ENCODE measurements around the gene CHRNA10. TPM values are rescaled to one million over a fixed set of nuclear protein-coding genes. Genes with fewer than 3 reads are reported as not detected.

The CHRNA10 gene
- total RNA-seq, 1 experiment from 2014 or later = 2.1 TPM

DNA sequence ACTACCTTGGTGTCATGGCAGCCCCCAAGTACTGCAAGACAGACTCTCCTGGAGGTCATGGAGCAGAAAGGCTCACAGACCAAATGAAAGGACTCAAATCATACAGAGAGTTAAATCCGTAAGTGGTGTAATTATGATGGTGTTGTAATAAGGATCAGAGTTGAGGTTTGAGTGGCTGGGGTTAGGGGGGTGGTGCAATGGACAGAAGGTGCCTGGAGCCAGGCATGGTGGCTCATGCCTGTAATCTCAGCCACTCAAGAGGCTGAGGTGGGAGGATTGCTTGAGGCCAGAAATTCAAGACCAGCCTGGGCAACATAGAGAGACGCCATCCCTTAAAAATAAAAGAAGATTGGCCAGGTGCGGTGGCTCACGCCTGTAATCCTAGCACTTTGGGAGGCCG is 48.1 kb downstream of the CHRNA10 start:
- Histone ChIP-seq H3K27ac (ENCODE audit: low read depth, low read length, poor library complexity, severe bottlenecking) (no peak overlapping the region), H3K4me3 (ENCODE audit: low read depth, low read length, poor library complexity, severe bottlenecking) (no peak overlapping the region), H3K4me1 (ENCODE audit: insufficient read depth, low read length, poor library complexity, severe bottlenecking) (no peaks in the 10 kb centered on the region), H3K27me3 (replicated peaks; ENCODE audit: insufficient read depth, low read depth, low read length, poor library complexity) (no peaks in the 10 kb centered on the region), H3K9me3 (ENCODE audit: low read depth, low read length, poor library complexity, severe bottlenecking) (no peaks in the 10 kb centered on the region), H3K36me3 (ENCODE audit: insufficient read depth, low read length, poor library complexity, severe bottlenecking) (no peaks in the 10 kb centered on the region)
- TF ChIP-seq EZH2 (IDR thresholded peaks at IDR 0.05; ENCODE audit: borderline replicate concordance, low read depth, low read length, poor library complexity, severe bottlenecking) = no peak
- TF ChIP-seq, protein P1, sequence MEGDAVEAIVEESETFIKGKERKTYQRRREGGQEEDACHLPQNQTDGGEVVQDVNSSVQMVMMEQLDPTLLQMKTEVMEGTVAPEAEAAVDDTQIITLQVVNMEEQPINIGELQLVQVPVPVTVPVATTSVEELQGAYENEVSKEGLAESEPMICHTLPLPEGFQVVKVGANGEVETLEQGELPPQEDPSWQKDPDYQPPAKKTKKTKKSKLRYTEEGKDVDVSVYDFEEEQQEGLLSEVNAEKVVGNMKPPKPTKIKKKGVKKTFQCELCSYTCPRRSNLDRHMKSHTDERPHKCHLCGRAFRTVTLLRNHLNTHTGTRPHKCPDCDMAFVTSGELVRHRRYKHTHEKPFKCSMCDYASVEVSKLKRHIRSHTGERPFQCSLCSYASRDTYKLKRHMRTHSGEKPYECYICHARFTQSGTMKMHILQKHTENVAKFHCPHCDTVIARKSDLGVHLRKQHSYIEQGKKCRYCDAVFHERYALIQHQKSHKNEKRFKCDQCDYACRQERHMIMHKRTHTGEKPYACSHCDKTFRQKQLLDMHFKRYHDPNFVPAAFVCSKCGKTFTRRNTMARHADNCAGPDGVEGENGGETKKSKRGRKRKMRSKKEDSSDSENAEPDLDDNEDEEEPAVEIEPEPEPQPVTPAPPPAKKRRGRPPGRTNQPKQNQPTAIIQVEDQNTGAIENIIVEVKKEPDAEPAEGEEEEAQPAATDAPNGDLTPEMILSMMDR (conservative IDR thresholded peaks at IDR 0.05; ENCODE audit: low read depth, low read length) = no peak
- intact Hi-C loops (cut with micrococcal nuclease; ENCODE audit: unreplicated experiment) = no loop called here
- BruUV-seq (replicated peaks) = no TSS peak
- no peak for DNase-seq (ENCODE audit: low spot score)
- POLR2A ChIA-PET (ENCODE audit: low non-redundant PET) = no interaction called here
- CTCF ChIA-PET = no interaction called here

DNA sequence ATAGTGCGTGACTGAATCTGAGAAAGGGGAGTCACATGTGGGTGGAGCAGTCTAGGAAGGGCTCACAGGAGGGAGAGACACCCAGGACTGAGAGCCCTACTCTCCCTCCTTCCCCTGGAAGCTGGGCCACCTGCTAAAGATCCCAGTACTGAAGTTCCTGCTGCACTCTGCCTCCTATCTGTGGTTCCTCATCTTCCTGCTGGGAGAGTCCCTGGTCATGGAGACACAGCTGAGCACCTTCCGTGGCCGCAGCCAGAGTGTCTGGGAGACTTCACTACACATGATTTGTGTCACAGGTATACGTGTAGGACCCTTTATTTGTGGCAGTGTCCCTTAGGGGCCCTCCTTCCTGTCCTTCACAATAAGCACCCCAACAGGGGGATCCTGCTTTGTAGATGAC is 48.7 kb downstream of the CHRNA10 start:
- TF ChIP-seq EZH2 (IDR thresholded peaks at IDR 0.05; ENCODE audit: borderline replicate concordance, low read depth, low read length, poor library complexity, severe bottlenecking) = no peak
- TF ChIP-seq, protein P1 (conservative IDR thresholded peaks at IDR 0.05; ENCODE audit: low read depth, low read length) = no peak
- ChIA-PET CTCF (no interaction called here), POLR2A (ENCODE audit: low non-redundant PET) (no interaction called here)
- no TSS peak for BruUV-seq (replicated peaks)
- intact Hi-C loops (cut with micrococcal nuclease; ENCODE audit: unreplicated experiment) = no loop called here
- H3K36me3 ChIP-seq (ENCODE audit: insufficient read depth, low read length, poor library complexity, severe bottlenecking) = no peaks in the 10 kb centered on the region
- no peak for DNase-seq (ENCODE audit: low spot score)
- H3K27me3 ChIP-seq (replicated peaks; ENCODE audit: insufficient read depth, low read depth, low read length, poor library complexity) = no peaks in the 10 kb centered on the region
- H3K4me1 ChIP-seq (ENCODE audit: insufficient read depth, low read length, poor library complexity, severe bottlenecking) = no peaks in the 10 kb centered on the region
- no peak overlapping the region for H3K27ac ChIP-seq (ENCODE audit: low read depth, low read length, poor library complexity, severe bottlenecking)
- H3K9me3 ChIP-seq (ENCODE audit: low read depth, low read length, poor library complexity, severe bottlenecking) = no peaks in the 10 kb centered on the region
- no peak overlapping the region for H3K4me3 ChIP-seq (ENCODE audit: low read depth, low read length, poor library complexity, severe bottlenecking)

DNA sequence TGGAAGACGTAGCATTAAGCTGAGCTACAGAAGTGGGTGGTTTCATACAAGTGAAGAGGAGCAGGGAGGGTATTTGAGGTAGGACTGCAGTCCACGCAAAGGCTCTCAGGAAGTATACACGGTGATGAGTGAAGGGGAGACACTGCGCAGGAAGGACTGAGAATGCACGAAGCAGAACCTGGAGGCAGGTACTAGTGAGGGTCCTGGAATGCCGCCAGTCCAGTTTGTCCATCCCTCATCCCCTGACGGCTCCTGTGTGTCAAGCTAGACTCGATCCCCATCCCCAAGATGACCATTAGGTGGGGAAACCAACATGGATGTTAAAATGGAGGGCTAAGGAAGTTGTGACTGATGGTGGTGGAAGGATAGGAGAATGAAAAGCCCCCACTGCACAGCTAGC is 53.2 kb downstream of the CHRNA10 start:
- Histone ChIP-seq H3K4me3 (ENCODE audit: low read depth, low read length, poor library complexity, severe bottlenecking) (no peak overlapping the region), H3K36me3 (ENCODE audit: insufficient read depth, low read length, poor library complexity, severe bottlenecking) (no peaks in the 10 kb centered on the region), H3K27me3 (replicated peaks; ENCODE audit: insufficient read depth, low read depth, low read length, poor library complexity) (no peaks in the 10 kb centered on the region), H3K27ac (ENCODE audit: low read depth, low read length, poor library complexity, severe bottlenecking) (no peak overlapping the region), H3K9me3 (ENCODE audit: low read depth, low read length, poor library complexity, severe bottlenecking) (no peaks in the 10 kb centered on the region), H3K4me1 (ENCODE audit: insufficient read depth, low read length, poor library complexity, severe bottlenecking) (no peaks in the 10 kb centered on the region)
- TF ChIP-seq, protein P1 (conservative IDR thresholded peaks at IDR 0.05; ENCODE audit: low read depth, low read length) = no peak
- TF ChIP-seq EZH2 (IDR thresholded peaks at IDR 0.05; ENCODE audit: borderline replicate concordance, low read depth, low read length, poor library complexity, severe bottlenecking) = no peak
- DNase-seq (ENCODE audit: low spot score) = no peak
- intact Hi-C loops (cut with micrococcal nuclease; ENCODE audit: unreplicated experiment) = no loop called here
- ChIA-PET CTCF (no interaction called here), POLR2A (ENCODE audit: low non-redundant PET) (no interaction called here)
- no TSS peak for BruUV-seq (replicated peaks)
